Peyer's patch (tissue), 4 donors: ENCODE results near the gene SEMA3D.

Experiments
- CTCF ChIP-seq, 6 experiments: fragments of 450-650 bp in 4 of 6; fragments of 200-600 bp in 2 of 6; sonication (generic) in 1 of 6; IDR thresholded peaks; one replicate each; pipeline ENCODE4 v1.5.1; 2017 to 2019; ENCODE audit warnings: antibody characterized with exemption in 6 of 6, mild to moderate bottlenecking in 3 of 6, moderate library complexity in 1 of 6
- POLR2A ChIP-seq, 2 donors: fragments of 450-650 bp; IDR thresholded peaks; one replicate each; pipeline ENCODE4 v1.5.1; 2017; ENCODE audit warnings: antibody characterized with exemption in 2 of 2, mild to moderate bottlenecking in 2 of 2, moderate library complexity in 2 of 2

- TF ChIP-seq CTCF (IDR thresholded peaks at IDR 0.05) (no peak), POLR2A (IDR thresholded peaks at IDR 0.05) (no peak)
These were observed 132.6 kb downstream of the SEMA3D start for GRCh38 chr7:85054306-85054705.
